ENCODE measurements around the gene CR1. TPM values are rescaled to one million over a fixed set of nuclear protein-coding genes. Genes with fewer than 3 reads are reported as not detected.
"Not testable (repeated sequence)": the region's sequence is repeated elsewhere in the genome, so short reads cannot be mapped to it uniquely, and the experiment has no call there.

The CR1 gene
- polyA plus RNA-seq, 1 donor (not counting 4 experiments of a cell fraction or from before 2014, with no cell fraction given), result 0.09 TPM

DNA sequence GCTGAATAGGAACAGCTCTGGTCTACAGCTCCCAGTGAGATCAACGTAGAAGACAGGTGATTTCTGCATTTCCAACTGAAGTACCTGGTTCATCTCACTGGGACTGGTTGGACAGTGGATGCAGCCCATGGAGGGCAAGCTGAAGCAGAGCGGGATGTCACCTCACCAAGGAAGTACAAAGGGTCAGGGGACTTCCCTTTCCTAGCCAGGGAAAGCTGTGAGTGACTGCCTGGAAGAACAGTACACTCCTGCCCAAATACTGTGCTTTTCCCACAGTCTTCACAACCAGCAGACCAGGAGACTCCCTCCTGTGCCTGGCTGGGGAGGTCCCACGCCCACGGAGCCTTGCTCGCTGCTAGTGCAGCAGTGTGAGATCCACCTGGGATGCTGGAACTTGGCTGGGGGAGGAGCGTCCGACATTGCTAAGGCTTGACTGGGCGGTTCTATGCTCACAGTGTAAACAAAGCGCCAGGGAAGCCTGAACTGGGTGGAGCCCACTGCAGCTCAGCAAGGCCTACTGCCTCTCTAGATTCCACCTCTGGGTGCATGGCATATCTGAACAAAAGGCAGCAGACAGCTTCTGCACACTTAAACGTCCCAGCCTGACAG, 163.7 kb downstream of the CR1 start:
- DNase-seq (ENCODE audit: low read depth, low spot score) (no peak), FAIRE-seq (no peak)
- no peaks in the 10 kb centered on the region for H3K9me1 ChIP-seq (ENCODE audit: control insufficient read depth, extremely low read depth, insufficient read depth, low read length)
- H3K27me3 ChIP-seq (ENCODE audit: control insufficient read depth, extremely low read depth, insufficient read depth, low read length), result peaks cover 8% of the 10 kb centered on the region
- H3K9me3 ChIP-seq (ENCODE audit: control insufficient read depth, low read depth, low read length), result no peaks in the 10 kb centered on the region
- H3K36me3 ChIP-seq (ENCODE audit: control insufficient read depth in 2 of 2, extremely low read depth in 1 of 2, insufficient read depth in 2 of 2, low read length in 2 of 2), result no peaks in the 10 kb centered on the region
- no peak overlapping the region for H3K9ac ChIP-seq (ENCODE audit: control insufficient read depth, extremely low read depth, insufficient read depth, low read length)
- TF ChIP-seq, protein P1, sequence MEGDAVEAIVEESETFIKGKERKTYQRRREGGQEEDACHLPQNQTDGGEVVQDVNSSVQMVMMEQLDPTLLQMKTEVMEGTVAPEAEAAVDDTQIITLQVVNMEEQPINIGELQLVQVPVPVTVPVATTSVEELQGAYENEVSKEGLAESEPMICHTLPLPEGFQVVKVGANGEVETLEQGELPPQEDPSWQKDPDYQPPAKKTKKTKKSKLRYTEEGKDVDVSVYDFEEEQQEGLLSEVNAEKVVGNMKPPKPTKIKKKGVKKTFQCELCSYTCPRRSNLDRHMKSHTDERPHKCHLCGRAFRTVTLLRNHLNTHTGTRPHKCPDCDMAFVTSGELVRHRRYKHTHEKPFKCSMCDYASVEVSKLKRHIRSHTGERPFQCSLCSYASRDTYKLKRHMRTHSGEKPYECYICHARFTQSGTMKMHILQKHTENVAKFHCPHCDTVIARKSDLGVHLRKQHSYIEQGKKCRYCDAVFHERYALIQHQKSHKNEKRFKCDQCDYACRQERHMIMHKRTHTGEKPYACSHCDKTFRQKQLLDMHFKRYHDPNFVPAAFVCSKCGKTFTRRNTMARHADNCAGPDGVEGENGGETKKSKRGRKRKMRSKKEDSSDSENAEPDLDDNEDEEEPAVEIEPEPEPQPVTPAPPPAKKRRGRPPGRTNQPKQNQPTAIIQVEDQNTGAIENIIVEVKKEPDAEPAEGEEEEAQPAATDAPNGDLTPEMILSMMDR (optimal IDR thresholded peaks at IDR 0.05 in 1 of 3, IDR thresholded peaks at IDR 0.05 in 1 of 3, conservative IDR thresholded peaks at IDR 0.05 in 1 of 3; ENCODE audit: extremely low read depth in 1 of 3, insufficient read depth in 2 of 3, low read length in 3 of 3), result no peak
- no peak for TF ChIP-seq EZH2 (IDR thresholded peaks at IDR 0.05; ENCODE audit: low read length)
- dilution Hi-C loops (cut with MboI; ENCODE audit: extremely low pct_ligation_motif_present, low sequenced_read_pairs), result no loop called here
- no peak overlapping the region for H3K27ac ChIP-seq (ENCODE audit: control insufficient read depth, insufficient read depth, low read length)
- H3K4me1 ChIP-seq (ENCODE audit: control insufficient read depth, extremely low read depth, insufficient read depth, low read length), result no peaks in the 10 kb centered on the region
- no peak overlapping the region for H3K4me3 ChIP-seq (ENCODE audit: control insufficient read depth in 2 of 3, extremely low read depth in 1 of 3, insufficient read depth in 2 of 3, low read depth in 1 of 3, low read length in 3 of 3)
- no peak overlapping the region for H3K4me2 ChIP-seq (ENCODE audit: control insufficient read depth, extremely low read depth, insufficient read depth, low read depth, low read length)
- no peaks in the 10 kb centered on the region for H3K79me2 ChIP-seq (ENCODE audit: control insufficient read depth, insufficient read depth, low read length)
- no peaks in the 10 kb centered on the region for H4K20me1 ChIP-seq (ENCODE audit: control insufficient read depth, extremely low read depth, insufficient read depth, low read length)
- H2AFZ ChIP-seq (ENCODE audit: control insufficient read depth, low read length), result no peak overlapping the region

DNA sequence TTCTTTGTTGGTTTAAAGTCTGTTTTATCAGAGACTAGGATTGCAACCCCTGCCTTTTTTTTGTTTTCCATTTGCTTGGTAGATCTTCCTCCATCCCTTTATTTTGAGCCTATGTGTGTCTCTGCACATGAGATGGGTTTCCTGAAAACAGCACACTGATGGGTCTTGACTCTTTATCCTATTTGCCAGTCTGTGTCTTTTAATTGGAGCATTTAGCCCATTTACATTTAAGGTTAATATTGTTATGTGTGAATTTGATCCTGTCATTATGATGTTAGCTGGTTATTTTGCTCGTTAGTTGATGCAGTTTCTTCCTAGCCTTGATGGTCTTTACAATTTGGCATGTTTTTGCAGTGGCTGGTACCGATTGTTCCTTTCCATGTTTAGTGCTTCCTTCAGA, 165.5 kb downstream of the CR1 start:
- H3K9me1 ChIP-seq (ENCODE audit: control insufficient read depth, extremely low read depth, insufficient read depth, low read length); H4K20me1 ChIP-seq (ENCODE audit: control insufficient read depth, extremely low read depth, insufficient read depth, low read length); H3K4me2 ChIP-seq (ENCODE audit: control insufficient read depth, extremely low read depth, insufficient read depth, low read depth, low read length); H2AFZ ChIP-seq (ENCODE audit: control insufficient read depth, low read length); H3K79me2 ChIP-seq (ENCODE audit: control insufficient read depth, insufficient read depth, low read length); H3K9me3 ChIP-seq (ENCODE audit: control insufficient read depth, low read depth, low read length); H3K36me3 ChIP-seq (ENCODE audit: control insufficient read depth in 2 of 2, extremely low read depth in 1 of 2, insufficient read depth in 2 of 2, low read length in 2 of 2); H3K9ac ChIP-seq (ENCODE audit: control insufficient read depth, extremely low read depth, insufficient read depth, low read length); H3K4me1 ChIP-seq (ENCODE audit: control insufficient read depth, extremely low read depth, insufficient read depth, low read length); H3K27me3 ChIP-seq (ENCODE audit: control insufficient read depth, extremely low read depth, insufficient read depth, low read length); FAIRE-seq; H3K27ac ChIP-seq (ENCODE audit: control insufficient read depth, insufficient read depth, low read length); dilution Hi-C loops (cut with MboI; ENCODE audit: extremely low pct_ligation_motif_present, low sequenced_read_pairs); H3K4me3 ChIP-seq (ENCODE audit: control insufficient read depth in 2 of 3, extremely low read depth in 1 of 3, insufficient read depth in 2 of 3, low read depth in 1 of 3, low read length in 3 of 3); DNase-seq (ENCODE audit: low read depth, low spot score): not testable (repeated sequence)

DNA sequence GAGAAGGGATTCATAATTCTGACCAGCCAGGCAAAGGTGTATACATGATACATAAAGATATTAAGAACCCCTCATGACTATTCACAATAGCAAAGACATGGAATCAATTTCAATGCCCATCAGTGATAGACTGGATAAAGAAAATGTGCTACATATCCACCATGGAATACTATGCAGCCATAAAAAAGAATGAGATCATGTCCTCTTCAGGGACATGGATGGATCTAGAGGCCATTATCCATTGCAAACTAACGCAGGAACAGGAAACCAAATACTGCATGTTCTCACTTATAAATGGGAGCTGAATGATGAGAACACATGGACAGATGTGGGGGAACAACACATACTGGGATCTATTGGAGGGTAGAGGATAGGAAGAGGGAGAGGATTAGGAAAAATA, 170.4 kb downstream of the CR1 start:
- DNase-seq (ENCODE audit: low read depth, low spot score) (no peak), FAIRE-seq (no peak)
- Histone ChIP-seq H4K20me1 (ENCODE audit: control insufficient read depth, extremely low read depth, insufficient read depth, low read length) (no peaks in the 10 kb centered on the region), H2AFZ (ENCODE audit: control insufficient read depth, low read length) (no peak overlapping the region), H3K27ac (ENCODE audit: control insufficient read depth, insufficient read depth, low read length) (no peak overlapping the region), H3K36me3 (ENCODE audit: control insufficient read depth in 2 of 2, extremely low read depth in 1 of 2, insufficient read depth in 2 of 2, low read length in 2 of 2) (no peaks in the 10 kb centered on the region), H3K9ac (ENCODE audit: control insufficient read depth, extremely low read depth, insufficient read depth, low read length) (no peak overlapping the region), H3K27me3 (ENCODE audit: control insufficient read depth, extremely low read depth, insufficient read depth, low read length) (peaks cover 33% of the 10 kb centered on the region), H3K9me3 (ENCODE audit: control insufficient read depth, low read depth, low read length) (no peaks in the 10 kb centered on the region), H3K4me2 (ENCODE audit: control insufficient read depth, extremely low read depth, insufficient read depth, low read depth, low read length) (no peak overlapping the region), H3K4me1 (ENCODE audit: control insufficient read depth, extremely low read depth, insufficient read depth, low read length) (no peaks in the 10 kb centered on the region), H3K4me3 (ENCODE audit: control insufficient read depth in 2 of 3, extremely low read depth in 1 of 3, insufficient read depth in 2 of 3, low read depth in 1 of 3, low read length in 3 of 3) (no peak overlapping the region), H3K9me1 (ENCODE audit: control insufficient read depth, extremely low read depth, insufficient read depth, low read length) (no peaks in the 10 kb centered on the region), H3K79me2 (ENCODE audit: control insufficient read depth, insufficient read depth, low read length) (no peaks in the 10 kb centered on the region)
- dilution Hi-C loops (cut with MboI; ENCODE audit: extremely low pct_ligation_motif_present, low sequenced_read_pairs), result no loop called here
- no peak for TF ChIP-seq EZH2 (IDR thresholded peaks at IDR 0.05; ENCODE audit: low read length)
- TF ChIP-seq, protein P1 (optimal IDR thresholded peaks at IDR 0.05 in 1 of 3, IDR thresholded peaks at IDR 0.05 in 1 of 3, conservative IDR thresholded peaks at IDR 0.05 in 1 of 3; ENCODE audit: extremely low read depth in 1 of 3, insufficient read depth in 2 of 3, low read length in 3 of 3), result no peak

All from keratinocyte (primary cell).